Activated CD4-positive, alpha-beta memory T cell treated with anti-CD3 and anti-CD28 coated beads, Interleukin-2, amount 10 ng/mL, durations not matched to agents 7 days and 5 days (primary cell): ENCODE data around the gene SMIM43. TPM values are rescaled to one million over a fixed set of nuclear protein-coding genes. Genes with fewer than 3 reads are reported as not detected.

Experiments used
- CTCF ChIA-PET: fragments of 350-600 bp; sonication (Branson Sonifier 250); formaldehyde crosslinking; loops from one replicate; lab custom pipeline; 2021; ENCODE audit warnings: antibody characterized with exemption, inconsistent platforms; lab: Charles Lee
- POLR2A ChIA-PET: fragments of 350-600 bp; sonication (Branson Sonifier 250); formaldehyde crosslinking; loops from one replicate; lab custom pipeline; 2021; ENCODE audit warnings: antibody characterized with exemption; lab: Charles Lee
- DNase-seq: peaks from one replicate; pipeline ENCODE4 v3.0.0-alpha.2; 2020
- H3K27ac Mint-ChIP-seq: one replicate; pipeline ENCODE4 v1.8.0; 2021; ENCODE audit warnings: mild to moderate bottlenecking, mixed read lengths
- H3K27me3 Mint-ChIP-seq: one replicate; pipeline ENCODE4 v1.8.0; 2021; ENCODE audit warnings: mixed read lengths
- H3K36me3 Mint-ChIP-seq: one replicate; pipeline ENCODE4 v1.8.0; 2021; ENCODE audit warnings: low read depth, mixed read lengths
- H3K4me1 Mint-ChIP-seq: one replicate; pipeline ENCODE4 v1.8.0; 2021; ENCODE audit warnings: mixed read lengths
- H3K4me3 Mint-ChIP-seq: one replicate; pipeline ENCODE4 v1.8.0; 2021; ENCODE audit warnings: mild to moderate bottlenecking, mixed read lengths
- H3K9me3 Mint-ChIP-seq: one replicate; pipeline ENCODE4 v1.8.0; 2021; ENCODE audit warnings: mixed read lengths
- total RNA-seq, 2 experiments: library from RNA; stranded (reverse); gene quantifications; one replicate each; pipeline ENCODE4 v1.2.3, GENCODE V29; 2021

The SMIM43 gene
- total RNA-seq, 2 experiments from 2014 or later = not detected

DNA sequence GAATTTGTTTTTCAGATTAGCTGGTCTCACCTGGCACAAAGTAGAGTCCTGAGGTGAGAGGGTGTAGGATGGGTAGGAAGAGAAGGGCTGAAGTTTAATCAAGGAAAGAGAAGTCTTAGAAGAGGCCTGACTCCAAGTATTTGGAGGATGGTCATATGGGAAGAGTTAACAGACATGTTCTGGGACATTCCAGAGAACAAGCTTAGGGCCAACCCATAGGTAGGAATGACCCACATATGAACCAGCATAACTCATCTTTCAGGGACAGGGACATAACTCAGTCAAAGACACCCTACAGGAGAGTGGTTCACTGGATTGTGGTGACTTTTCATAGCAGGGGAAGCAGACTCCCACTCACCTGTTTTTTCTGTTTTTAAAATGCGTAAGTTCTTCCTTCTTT lies 40.3 kb downstream of the SMIM43 start:
- CTCF ChIA-PET = interaction anchor here (1.6 to 2.8 kb wide), 5 partner anchors 9 to 240 kb away, joined by 5 to 11 read pairs (median 6); partner anchors contain the start of gene ANXA5
- H3K4me3 Mint-ChIP-seq = no peak overlapping the region
- H3K36me3 Mint-ChIP-seq = no peaks in the 10 kb centered on the region
- no peaks in the 10 kb centered on the region for H3K9me3 Mint-ChIP-seq
- no peak overlapping the region for H3K27ac Mint-ChIP-seq
- POLR2A ChIA-PET = interaction anchor here (2.8 kb wide), 1 partner anchor 28 kb away, joined by 17 read pairs; the partner anchor contains the start of gene ANXA5
- no peak for DNase-seq
- peaks cover 3% of the 10 kb centered on the region for H3K27me3 Mint-ChIP-seq
- H3K4me1 Mint-ChIP-seq = peaks cover 5% of the 10 kb centered on the region

DNA sequence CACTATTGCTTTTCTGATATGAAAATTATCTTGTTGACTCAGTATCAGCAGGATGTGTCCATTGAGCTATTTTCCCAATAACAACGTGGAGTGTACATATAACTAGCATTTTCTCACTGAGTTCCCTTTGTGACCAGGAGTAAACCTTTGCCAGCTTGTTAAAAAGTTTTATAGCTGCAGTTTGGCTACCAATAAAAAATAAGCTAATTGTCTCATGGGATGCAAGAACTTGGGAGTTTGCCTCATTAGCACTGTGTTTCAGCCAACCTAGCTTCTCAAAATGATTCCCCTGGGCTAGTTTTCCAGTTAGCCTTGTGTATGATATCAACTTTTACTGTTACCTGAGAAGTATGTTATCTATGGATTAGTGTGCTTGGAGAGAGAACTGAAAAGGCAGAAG lies 43.3 kb downstream of the SMIM43 start:
- Mint-ChIP-seq H3K27me3 (peaks cover 11% of the 10 kb centered on the region), H3K27ac (no peak overlapping the region), H3K9me3 (no peaks in the 10 kb centered on the region), H3K36me3 (no peaks in the 10 kb centered on the region), H3K4me3 (no peak overlapping the region), H3K4me1 (peaks cover 2% of the 10 kb centered on the region)
- DNase-seq = no peak
- ChIA-PET CTCF (interaction anchor here (0.8 to 1.5 kb wide), 2 partner anchors 21 to 25 kb away, joined by 3 to 5 read pairs; partner anchors contain the start of gene ANXA5), POLR2A (interaction anchor here (1.1 kb wide), 2 partner anchors 23 to 25 kb away, joined by 3 to 5 read pairs; partner anchors contain the start of gene ANXA5)

DNA sequence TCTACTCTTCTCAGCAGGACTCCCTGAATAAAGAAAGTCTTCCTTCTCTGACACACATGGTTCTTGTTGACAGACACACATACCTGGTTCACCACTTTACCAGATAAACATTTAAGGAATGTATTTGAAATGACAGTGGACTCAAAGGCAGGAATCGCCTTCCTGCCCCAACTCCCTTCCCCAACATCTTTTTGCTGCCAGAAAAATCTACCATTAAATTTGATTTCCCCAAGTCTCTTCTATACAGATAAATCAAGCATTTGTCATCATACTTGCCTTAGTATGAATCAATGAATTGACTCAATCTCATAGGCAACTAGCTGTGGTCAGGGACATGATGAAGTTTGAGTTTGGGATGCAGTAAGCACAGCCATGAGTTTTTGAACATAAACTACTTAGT lies 44.9 kb downstream of the SMIM43 start:
- Mint-ChIP-seq H3K4me3 (no peak overlapping the region), H3K4me1 (no peaks in the 10 kb centered on the region), H3K27me3 (peaks cover 24% of the 10 kb centered on the region), H3K36me3 (no peaks in the 10 kb centered on the region), H3K27ac (no peak overlapping the region), H3K9me3 (peaks cover 2% of the 10 kb centered on the region)
- DNase-seq = no peak
- ChIA-PET POLR2A (no interaction called here), CTCF (no interaction called here)

DNA sequence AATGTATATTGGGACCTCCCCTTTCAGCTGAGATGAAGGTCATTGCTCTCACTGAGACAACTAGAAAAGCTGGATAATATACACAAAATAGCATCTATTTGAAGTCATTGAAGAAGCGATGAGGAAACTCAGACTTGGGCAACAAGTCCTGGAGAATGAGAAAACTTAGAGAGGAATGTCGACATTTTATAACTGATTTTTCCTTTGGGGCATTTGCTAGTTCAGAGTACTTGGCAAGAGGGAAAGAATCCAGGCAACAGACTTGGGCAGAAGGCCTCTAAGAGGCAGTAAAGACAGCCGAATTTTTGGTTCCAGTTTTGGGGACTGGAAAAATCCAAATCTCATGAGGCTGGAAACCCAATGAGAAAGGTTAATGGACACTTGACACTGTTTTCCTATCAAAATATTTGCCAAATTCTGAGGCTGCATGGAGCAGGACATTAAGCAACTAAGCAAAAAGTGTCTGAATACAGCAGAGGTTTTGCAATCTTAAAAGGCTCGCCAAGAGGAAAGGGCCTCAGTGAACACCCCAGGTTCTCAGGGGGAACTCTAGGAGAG lies 47.2 kb downstream of the SMIM43 start:
- CTCF ChIA-PET = no interaction called here
- Mint-ChIP-seq H3K27me3 (peaks cover 36% of the 10 kb centered on the region), H3K9me3 (peaks cover 2% of the 10 kb centered on the region), H3K27ac (no peak overlapping the region), H3K36me3 (no peaks in the 10 kb centered on the region), H3K4me3 (no peak overlapping the region), H3K4me1 (no peaks in the 10 kb centered on the region)
- POLR2A ChIA-PET = no interaction called here
- DNase-seq = no peak

DNA sequence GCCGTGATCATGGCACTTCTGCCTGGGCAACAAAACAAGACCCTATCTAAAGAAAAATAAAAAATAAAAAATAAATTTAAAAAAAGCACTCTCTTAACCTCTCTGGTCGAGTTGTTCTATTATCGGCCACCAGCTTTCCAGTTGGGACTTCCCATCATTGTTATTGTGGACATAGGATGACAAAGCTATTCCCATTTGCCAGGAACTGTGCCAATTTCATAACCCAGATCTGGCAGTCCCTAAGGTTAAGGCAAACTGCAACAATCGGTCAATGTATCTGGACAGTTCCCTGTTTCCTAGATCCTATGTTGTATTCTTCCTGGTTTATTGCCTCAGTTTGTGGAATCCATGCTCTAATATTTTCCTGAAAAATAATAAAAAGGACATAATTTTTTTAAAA lies 50.4 kb downstream of the SMIM43 start:
- peaks cover 2% of the 10 kb centered on the region for H3K9me3 Mint-ChIP-seq
- no peak overlapping the region for H3K4me3 Mint-ChIP-seq
- no peak overlapping the region for H3K27ac Mint-ChIP-seq
- ChIA-PET CTCF (interaction anchor here (2.0 kb wide), 1 partner anchor 10 kb away, joined by 6 read pairs; no protein-coding TSS in a partner anchor), POLR2A (no interaction called here)
- no peak for DNase-seq
- no peaks in the 10 kb centered on the region for H3K36me3 Mint-ChIP-seq
- peaks cover 50% of the 10 kb centered on the region for H3K27me3 Mint-ChIP-seq
- peaks cover 13% of the 10 kb centered on the region for H3K4me1 Mint-ChIP-seq

- POLR2A ChIA-PET = interaction anchor here (0.8 to 0.9 kb wide), 2 partner anchors 15 to 17 kb away, joined by 3 read pairs; partner anchors contain the start of gene ANXA5
- H3K27me3 Mint-ChIP-seq = peaks cover 51% of the 10 kb centered on the region
Measured at GRCh38 chr4:121712783-121713182, 52.2 kb downstream of the SMIM43 start.

DNA sequence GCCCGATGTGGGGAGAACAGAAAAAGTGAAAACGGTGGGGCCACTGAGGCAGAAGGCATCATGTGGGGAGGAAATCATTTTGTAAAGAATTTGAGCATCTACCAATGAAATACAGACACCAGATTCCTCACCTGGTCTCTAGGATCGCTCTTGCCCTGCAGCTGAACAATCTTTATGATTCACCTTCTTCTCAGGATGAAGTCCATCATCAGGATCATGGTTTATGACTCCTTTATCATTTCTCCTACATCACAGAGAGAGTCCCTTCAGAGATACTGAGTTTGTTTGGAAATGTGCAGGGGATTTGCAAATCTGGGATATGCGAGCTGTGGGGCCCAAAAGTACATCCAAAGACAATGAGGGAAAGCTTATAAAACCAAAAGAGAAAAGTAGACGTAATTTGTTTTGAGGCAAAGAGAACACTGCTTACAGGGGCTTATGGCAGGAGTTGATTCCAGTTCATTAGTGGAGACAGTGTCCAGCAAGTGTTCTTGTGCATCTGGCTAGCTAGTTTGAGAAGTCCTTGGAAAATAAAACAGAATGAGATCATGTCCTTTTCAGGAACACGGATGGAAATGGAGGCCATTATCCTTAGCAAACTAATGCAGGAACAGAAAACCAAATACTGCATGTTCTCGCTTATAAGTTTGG lies 52.8 kb downstream of the SMIM43 start:
- Mint-ChIP-seq H3K27ac (no peak overlapping the region), H3K4me3 (no peak overlapping the region), H3K36me3 (peaks cover 5% of the 10 kb centered on the region), H3K9me3 (peaks cover 2% of the 10 kb centered on the region), H3K27me3 (peaks cover 51% of the 10 kb centered on the region), H3K4me1 (peaks cover 34% of the 10 kb centered on the region)
- POLR2A ChIA-PET = interaction anchor here (0.8 to 8.2 kb wide), 3 partner anchors 15 to 16 kb away, joined by 3 to 77 read pairs (median 3); partner anchors contain the start of gene ANXA5
- CTCF ChIA-PET = interaction anchor here (0.9 to 2.0 kb wide), 4 partner anchors 11 to 250 kb away, joined by 3 to 5 read pairs (median 4); no protein-coding TSS in a partner anchor
- DNase-seq = no peak

More at GRCh38 chr4:121712783-121713182, 52.2 kb downstream of the SMIM43 start:
- Mint-ChIP-seq H3K36me3 (peaks cover 5% of the 10 kb centered on the region), H3K4me3 (no peak overlapping the region), H3K9me3 (peaks cover 2% of the 10 kb centered on the region), H3K27ac (no peak overlapping the region), H3K4me1 (peaks cover 28% of the 10 kb centered on the region)
- CTCF ChIA-PET = interaction anchor here (1.3 to 2.0 kb wide), 3 partner anchors 11 to 250 kb away, joined by 4 to 5 read pairs (median 4); no protein-coding TSS in a partner anchor
- DNase-seq = no peak

- H3K4me3 Mint-ChIP-seq = no peak overlapping the region
- peaks cover 46% of the 10 kb centered on the region for H3K27me3 Mint-ChIP-seq
- peaks cover 41% of the 10 kb centered on the region for H3K4me1 Mint-ChIP-seq
- POLR2A ChIA-PET = interaction anchor here (8.2 kb wide), 1 partner anchor 15 kb away, joined by 77 read pairs; the partner anchor contains the start of gene ANXA5
- H3K9me3 Mint-ChIP-seq = peaks cover 2% of the 10 kb centered on the region
- peaks cover 5% of the 10 kb centered on the region for H3K36me3 Mint-ChIP-seq
- H3K27ac Mint-ChIP-seq = no peak overlapping the region
- CTCF ChIA-PET = interaction anchor here (0.6 to 2.0 kb wide), 5 partner anchors 12 to 29 kb away, joined by 3 to 5 read pairs (median 3); partner anchors contain the start of gene ANXA5
- no peak for DNase-seq
Measured at GRCh38 chr4:121711263-121712000, 53.5 kb downstream of the SMIM43 start.

DNA sequence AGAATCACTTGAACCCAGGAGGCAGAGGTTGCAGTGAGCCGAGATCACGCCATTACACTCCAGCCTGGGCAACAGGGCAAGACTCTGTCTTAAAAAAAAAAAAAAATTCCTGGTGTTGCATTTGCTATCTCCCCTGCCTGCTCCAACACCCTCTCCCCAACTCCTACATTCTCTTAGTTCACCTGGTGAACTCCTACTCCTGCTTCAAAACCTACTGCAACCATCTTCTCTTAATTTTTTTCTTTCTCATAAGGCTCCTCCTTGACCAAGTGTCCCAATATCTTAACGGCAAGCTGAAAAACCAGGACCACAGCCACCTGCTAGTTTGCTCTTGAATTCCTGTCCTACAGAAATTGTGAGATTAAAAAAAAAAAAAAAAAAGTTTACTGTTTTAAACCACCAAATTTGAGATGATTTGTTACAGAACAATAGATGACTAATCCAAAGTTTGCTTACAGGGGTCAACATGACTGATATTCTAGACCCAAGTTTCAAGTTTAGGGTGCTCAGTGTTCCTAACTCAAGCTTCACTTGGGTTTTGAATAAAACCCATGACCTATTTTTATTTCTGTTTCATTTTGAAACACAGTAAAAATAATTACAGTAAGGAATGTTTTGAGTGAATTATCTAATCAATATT lies 55.1 kb downstream of the SMIM43 start:
- no peak overlapping the region for H3K27ac Mint-ChIP-seq
- POLR2A ChIA-PET = interaction anchor here (8.2 kb wide), 1 partner anchor 13 kb away, joined by 77 read pairs; the partner anchor contains the start of gene ANXA5

More for the DNA sequence above, 55.1 kb downstream of the SMIM43 start:
- Mint-ChIP-seq H3K4me3 (no peak overlapping the region), H3K36me3 (peaks cover 5% of the 10 kb centered on the region), H3K9me3 (no peaks in the 10 kb centered on the region), H3K4me1 (peaks cover 48% of the 10 kb centered on the region), H3K27me3 (peaks cover 33% of the 10 kb centered on the region)
- DNase-seq = no peak
- CTCF ChIA-PET = interaction anchor here (0.6 to 1.7 kb wide), 2 partner anchors 13 to 907 kb away, joined by 3 to 4 read pairs; partner anchors contain the start of gene ANXA5

Other genes with a start within 250 kb of the SMIM43 start
- 100 to 1,000 TPM; 234 to 235 TPM for gene ANXA5, start 68.2 kb downstream of the SMIM43 start, total RNA-seq
- 10 to 100 TPM; 50.5 to 51.0 TPM for gene EXOSC9, start 36.2 kb upstream of the SMIM43 start, total RNA-seq
- gene CCNA2, start 58.7 kb upstream of the SMIM43 start, total RNA-seq = 100 to 1,000 TPM; 104 to 107 TPM
- 10 to 100 TPM; 16.2 to 16.9 TPM for gene BBS7, start 105.3 kb upstream of the SMIM43 start, total RNA-seq
- gene TRPC3, start 186.9 kb upstream of the SMIM43 start, total RNA-seq = 1 to 10 TPM in 1 of 2 experiments, under 1 TPM in 1; 0.70 to 1.1 TPM